COLO668 (cell line): ENCODE data around the gene RSPH6A.

ENCODE experiments used
- DNase-seq: peaks from one replicate; lab custom pipeline; 2025; ENCODE audit not compliant: unreplicated experiment; lab: John Stamatoyannopoulos, UW

RSPH6A gene

GRCh38 chr19:45781214-45782161, 33.6 kb downstream of the RSPH6A start:
- peak; percentile 93 for DNase-seq

DNA sequence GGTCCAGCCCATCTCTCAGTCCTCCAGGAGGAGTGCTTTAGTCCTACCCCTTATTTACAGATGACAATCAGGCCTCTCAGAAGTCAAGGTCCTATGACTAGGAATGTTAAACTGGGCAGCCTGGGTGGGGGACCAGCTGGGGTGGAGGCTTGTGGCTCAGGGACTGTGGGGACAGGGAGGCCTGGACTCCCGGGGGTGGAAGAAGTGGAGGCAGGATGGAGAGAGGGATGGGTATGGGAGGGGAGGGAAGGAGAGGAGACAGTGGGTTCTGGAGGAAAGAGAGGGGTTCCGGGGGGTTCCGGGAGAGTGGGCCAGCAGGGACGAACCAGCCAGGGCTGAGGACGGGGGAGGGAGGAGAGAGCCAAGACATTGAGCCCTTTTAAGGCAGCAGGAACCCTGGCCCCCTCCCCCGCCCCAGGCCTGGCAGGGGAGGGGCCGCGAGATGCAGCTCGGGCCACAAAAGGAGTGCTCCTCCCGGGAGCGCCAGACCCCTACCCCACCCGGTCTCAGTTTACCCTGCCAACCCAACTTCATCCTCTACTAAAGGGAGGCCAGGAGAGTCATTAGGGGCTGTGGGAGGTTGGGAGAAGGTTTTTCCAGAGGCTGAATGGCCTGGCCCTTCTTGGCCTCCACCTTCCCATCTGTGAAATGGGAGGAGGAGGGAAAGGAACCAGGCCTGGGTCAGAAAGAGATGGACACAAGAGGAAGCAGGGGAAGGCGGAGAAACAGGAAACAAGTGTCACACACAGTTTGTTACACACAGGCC, 34.5 kb downstream of the RSPH6A start:
- DNase-seq = no peak

GRCh38 chr19:45780146-45780447, 35.0 kb downstream of the RSPH6A start:
- peak; percentile 15 for DNase-seq

- peak; percentile 53 for DNase-seq
These were observed 35.6 kb downstream of the RSPH6A start for GRCh38 chr19:45779231-45780145.

- DNase-seq = no peak
These were observed 37.0 kb downstream of the RSPH6A start for GRCh38 chr19:45778010-45778661.

- no peak for DNase-seq
These were observed 37.6 kb downstream of the RSPH6A start for GRCh38 chr19:45777395-45777961.

DNA sequence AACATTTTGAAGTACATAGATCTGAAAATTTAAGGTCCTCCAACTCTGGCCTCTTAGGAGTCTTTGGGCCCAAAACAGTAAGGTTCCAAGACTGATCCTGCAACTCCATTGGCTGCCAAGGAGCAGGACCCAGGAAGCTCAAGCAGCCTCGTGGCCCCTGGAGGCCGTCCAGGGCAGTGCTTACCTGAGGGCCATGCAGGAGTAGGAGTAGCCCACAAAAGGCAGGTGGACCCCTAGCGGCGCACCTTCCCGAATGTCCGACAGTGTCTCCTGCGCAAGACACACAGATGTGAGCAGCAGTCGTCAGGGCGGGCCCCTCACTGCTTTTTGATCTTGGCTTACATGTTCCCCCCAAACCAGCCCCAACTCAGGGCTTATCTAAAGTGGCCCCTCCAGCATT, 40.3 kb downstream of the RSPH6A start:
- DNase-seq = peak; percentile 6

- DNase-seq = no peak
These were observed 41.7 kb downstream of the RSPH6A start for GRCh38 chr19:45773384-45773783.

DNA sequence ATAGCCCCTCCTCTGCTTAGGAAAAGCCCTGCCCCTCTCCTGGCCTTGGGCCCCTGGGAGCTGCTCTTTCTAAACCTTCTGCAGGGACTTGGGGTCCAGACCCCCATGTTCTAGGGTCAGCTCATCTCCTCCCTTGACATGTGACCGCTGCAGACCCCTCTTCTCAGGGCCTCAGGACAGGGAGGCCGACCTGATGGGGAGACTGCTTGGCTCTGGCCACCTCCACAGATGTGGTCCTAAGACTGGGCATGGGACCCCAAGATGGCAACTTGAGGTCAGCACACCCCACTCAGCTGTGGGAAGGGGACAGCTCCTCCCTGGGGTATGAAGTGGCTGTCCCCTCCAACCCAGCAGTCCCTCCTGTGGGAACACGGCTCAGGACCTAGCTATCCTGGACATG, 42.2 kb downstream of the RSPH6A start:
- no peak for DNase-seq

- no peak for DNase-seq
These were observed 42.8 kb downstream of the RSPH6A start for GRCh38 chr19:45772130-45772840.

DNA sequence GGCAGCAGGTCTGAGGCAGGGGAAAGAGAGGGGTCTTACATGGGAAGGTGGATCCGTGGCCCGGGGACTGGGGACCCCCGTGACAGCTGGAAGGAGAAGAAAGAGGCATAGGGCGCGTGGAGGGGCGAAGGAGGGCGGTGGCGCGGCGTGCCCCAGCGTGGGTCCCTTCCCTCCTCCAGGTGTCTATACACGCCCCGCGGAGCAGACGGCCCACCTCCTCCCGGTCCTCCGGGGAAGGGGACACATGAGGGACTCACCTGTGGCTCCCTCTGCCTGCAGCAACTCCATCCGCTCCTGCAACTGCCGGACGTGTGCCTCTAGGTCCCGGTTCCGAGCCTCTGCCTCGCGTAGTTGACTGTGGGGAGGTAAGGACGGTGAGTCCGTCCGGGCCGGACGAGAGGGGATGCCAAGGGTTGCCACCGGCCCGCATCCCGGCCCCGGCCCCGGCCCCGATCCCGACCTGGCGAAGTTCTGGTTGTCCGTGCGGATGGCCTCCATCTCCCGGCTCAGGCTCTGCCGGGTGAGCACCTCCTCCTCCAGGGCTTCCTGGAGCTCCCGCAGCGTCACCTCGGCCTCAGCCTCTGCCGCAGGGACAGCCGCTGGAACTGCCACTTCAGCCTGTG, 43.7 kb downstream of the RSPH6A start:
- no peak for DNase-seq

DNA sequence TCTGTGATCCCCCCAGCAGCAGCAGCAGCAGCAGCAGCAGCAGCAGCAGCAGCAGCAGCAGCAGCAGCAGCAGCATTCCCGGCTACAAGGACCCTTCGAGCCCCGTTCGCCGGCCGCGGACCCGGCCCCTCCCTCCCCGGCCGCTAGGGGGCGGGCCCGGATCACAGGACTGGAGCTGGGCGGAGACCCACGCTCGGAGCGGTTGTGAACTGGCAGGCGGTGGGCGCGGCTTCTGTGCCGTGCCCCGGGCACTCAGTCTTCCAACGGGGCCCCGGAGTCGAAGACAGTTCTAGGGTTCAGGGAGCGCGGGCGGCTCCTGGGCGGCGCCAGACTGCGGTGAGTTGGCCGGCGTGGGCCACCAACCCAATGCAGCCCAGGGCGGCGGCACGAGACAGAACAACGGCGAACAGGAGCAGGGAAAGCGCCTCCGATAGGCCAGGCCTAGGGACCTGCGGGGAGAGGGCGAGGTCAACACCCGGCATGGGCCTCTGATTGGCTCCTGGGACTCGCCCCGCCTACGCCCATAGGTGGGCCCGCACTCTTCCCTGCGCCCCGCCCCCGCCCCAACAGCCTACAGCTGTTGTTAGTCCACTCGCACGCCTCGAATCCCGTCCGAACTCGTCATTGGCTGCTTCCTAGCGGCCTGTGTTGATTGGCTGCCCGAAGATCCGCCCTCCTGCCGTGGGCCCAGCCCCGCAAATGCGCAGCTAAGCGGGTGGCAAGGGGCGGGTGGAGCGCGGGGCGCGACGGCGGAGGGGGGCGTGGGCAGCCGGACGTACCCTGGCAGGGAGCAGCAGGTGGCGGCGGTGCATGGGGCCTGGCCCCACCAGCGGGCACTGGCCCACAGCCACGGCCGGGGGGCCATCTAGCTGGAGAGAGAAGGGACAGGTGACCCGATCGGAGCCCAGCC, 44.7 kb downstream of the RSPH6A start:
- peak; percentile 96 for DNase-seq

DNA sequence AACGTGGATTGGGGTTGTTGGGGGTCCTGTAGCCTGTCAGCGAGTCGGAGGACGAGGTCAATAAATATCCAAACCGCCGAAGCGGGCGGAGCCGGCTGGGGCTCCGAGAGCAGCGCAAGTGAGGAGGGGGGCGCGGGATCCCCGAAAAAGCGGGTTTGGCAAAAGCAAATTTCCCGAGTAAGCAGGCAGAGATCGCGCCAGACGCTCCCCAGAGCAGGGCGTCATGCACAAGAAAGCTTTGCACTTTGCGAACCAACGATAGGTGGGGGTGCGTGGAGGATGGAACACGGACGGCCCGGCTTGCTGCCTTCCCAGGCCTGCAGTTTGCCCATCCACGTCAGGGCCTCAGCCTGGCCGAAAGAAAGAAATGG, 45.3 kb downstream of the RSPH6A start:
- peak; percentile 53 for DNase-seq

DNA sequence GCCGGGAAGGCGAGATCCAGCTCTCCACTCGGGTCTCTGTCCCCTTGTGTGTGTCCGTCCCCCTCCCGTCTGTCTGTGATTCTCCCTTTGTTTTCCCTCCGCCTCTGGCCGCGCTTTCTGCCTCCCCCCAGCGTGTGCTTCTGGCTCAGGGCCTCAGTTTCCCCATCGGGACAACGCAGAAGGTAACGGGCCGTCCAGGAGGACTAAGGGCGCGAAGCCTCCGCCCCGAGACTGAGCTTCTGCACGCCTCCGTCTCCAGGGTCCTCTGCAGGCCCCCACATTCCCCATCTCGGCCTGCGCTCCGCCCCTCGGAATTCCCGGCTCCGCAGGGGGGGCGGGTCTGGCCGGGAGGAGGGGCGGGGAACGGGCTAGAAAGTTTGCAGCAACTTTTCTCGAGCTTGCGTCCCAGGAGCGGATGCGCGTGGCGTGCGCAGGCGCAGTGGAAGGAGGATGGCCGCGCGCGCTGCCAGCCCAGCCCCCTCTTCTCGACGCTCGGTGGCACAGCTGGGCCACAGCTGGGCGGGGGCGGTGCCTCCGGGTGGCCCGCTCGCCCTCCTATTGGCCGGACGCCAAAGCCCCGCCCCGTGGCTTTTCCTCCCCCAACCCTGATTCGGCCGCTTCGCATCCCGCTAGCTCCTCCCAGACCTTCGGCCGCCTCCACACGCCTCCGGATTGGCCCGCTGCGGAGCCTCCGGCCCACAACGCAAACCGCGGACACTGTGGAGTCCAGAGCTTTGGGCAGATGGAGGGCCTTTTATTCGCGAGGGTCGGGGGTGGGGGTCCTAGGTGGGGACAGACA, 45.9 kb downstream of the RSPH6A start, which contains the start of gene SIX5:
TSS of gene SIX5 (minus strand) at position 269 of the 799 bp plus-strand sequence. CDS start 408 bp downstream, outside the sequence.
- DNase-seq = peak; percentile 98

DNA sequence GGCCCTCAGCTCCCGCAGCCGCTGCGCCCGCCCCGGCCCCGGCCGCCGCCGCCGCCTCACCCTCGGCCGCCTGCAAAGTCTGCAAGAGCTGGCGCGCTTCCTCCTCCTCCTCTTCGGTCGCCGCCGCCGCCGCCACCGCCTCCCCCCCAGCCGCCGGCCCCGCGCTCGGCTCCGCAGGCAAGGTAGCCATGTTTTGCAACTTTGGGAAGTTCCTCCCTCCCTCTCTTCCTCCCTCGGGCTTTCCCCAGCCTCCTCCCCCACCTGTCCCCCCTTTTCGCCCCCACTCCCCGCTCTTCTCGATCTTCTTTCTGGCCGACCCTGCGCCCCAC, 46.5 kb downstream of the RSPH6A start:
- DNase-seq = peak; percentile 61

DNA sequence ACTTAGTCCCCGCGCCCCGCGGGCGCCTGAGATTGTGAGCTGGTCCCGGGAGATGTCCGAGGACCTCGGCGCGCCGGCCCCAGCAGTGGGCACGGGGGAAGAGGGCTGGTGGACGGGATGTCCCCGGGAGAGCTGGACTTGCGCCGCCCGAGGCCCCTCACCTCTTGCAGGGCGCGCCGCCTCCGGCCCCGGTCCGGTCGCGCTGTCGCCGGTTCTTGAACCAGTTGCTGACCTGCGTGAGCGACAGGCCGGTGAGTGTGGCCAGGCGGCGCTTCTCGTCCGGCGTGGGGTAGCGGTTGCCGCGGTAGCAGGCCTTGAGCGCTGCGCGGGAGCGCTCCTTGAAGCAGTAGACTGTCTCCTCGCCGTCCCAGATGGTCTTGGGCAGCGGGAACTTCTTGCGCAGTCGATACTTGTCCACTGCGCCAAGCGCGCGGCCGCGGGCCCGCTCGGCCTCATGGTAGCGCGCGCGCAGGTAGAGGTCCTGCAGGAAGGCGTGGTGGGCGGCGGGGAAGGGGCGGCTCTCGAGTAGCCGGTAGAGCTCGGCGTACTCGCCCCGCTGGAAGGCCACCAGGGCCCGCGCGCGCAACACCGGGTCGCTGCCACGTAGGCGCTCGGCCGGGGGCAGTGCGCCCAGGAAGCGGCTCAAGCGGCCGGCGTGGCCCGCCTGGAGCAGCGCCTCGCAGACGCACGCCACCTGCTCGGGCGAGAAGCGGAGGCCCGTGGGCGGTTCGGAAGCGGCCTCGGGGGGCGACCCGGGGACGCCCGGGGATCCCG, 47.0 kb downstream of the RSPH6A start:
- DNase-seq = peak; percentile 63

- peak; percentile 80 for DNase-seq
These were observed 47.7 kb downstream of the RSPH6A start for GRCh38 chr19:45767410-45767880.
